GM06990 (cell line): Measurements from ENCODE around the gene CDX1.

Experiments
- DNase-seq: peaks from one replicate; pipeline ENCODE4 v3.0.0-alpha.2; 2011; ENCODE audit not compliant: insufficient read length; ENCODE audit errors: extremely low read depth
- H3K27me3 ChIP-seq: replicated peaks from 2 replicates; pipeline ENCODE4 v1.6.0; 2011; ENCODE audit warnings: low read length; ENCODE audit not compliant: control insufficient read depth, insufficient read depth
- H3K36me3 ChIP-seq: 2 replicates; pipeline ENCODE4 v1.5.1; 2011; ENCODE audit warnings: low read length; ENCODE audit not compliant: control insufficient read depth, insufficient read depth
- H3K4me3 ChIP-seq: replicated peaks from 2 replicates; pipeline ENCODE4 v1.5.1; 2011; ENCODE audit warnings: low read depth, mild to moderate bottlenecking, control low read depth, low read length
- TF ChIP-seq, protein P1 (sequence below): IDR thresholded peaks from 2 replicates; pipeline ENCODE4 v1.5.1; 2011; ENCODE audit warnings: low read length, control low read depth, mild to moderate bottlenecking, inconsistent platforms; ENCODE audit not compliant: insufficient read depth, poor library complexity, severe bottlenecking

The CDX1 gene

GRCh38 chr5:150163547-150164059 lies 3.0 kb upstream of the CDX1 start:
- no peak for DNase-seq
- TF ChIP-seq, protein P1, sequence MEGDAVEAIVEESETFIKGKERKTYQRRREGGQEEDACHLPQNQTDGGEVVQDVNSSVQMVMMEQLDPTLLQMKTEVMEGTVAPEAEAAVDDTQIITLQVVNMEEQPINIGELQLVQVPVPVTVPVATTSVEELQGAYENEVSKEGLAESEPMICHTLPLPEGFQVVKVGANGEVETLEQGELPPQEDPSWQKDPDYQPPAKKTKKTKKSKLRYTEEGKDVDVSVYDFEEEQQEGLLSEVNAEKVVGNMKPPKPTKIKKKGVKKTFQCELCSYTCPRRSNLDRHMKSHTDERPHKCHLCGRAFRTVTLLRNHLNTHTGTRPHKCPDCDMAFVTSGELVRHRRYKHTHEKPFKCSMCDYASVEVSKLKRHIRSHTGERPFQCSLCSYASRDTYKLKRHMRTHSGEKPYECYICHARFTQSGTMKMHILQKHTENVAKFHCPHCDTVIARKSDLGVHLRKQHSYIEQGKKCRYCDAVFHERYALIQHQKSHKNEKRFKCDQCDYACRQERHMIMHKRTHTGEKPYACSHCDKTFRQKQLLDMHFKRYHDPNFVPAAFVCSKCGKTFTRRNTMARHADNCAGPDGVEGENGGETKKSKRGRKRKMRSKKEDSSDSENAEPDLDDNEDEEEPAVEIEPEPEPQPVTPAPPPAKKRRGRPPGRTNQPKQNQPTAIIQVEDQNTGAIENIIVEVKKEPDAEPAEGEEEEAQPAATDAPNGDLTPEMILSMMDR = no peak
- H3K4me3 ChIP-seq = no peak overlapping the region

GRCh38 chr5:150164211-150164980 lies 2.2 kb upstream of the CDX1 start:
- Histone ChIP-seq H3K4me3 (no peak overlapping the region), H3K27me3 (peaks cover 2% of the 10 kb centered on the region; the same call in 1 of the 2 replicates), H3K36me3 (no peaks in the 10 kb centered on the region)
- TF ChIP-seq, protein P1 = no peak
- DNase-seq = no peak

More at GRCh38 chr5:150163547-150164059, 3.0 kb upstream of the CDX1 start:
- no peaks in the 10 kb centered on the region for H3K36me3 ChIP-seq
- no peaks in the 10 kb centered on the region; the same call in 1 of the 2 replicates for H3K27me3 ChIP-seq

DNA sequence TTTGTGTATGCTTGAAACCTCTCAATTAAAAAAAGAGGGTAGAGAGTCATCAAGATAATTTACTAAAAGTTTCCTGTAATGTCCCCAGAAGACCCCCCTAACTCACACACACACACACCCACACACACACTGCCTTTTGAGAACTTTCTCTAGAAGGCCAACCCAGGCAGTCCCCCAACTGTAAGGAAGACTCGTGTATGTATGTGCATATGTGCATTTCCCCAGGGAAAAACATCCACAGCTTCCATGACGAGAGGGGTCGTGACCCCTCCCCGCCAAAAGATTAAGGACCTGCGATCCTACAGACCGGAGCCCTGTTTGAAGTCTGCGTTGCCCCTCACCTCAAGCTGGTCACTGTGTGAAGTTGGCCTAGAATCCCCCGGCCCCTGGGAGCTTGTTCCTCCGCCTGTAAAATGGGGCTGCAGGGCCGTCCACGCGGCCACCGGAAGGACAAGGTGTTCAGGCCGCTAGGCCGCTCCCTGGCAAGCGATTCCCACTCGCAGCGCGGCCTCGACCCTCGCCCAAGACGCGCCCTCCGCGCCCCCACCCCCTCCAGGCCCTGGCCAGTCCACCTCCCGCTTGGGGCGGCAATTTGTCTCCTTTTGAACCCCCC lies 435 bp upstream of the CDX1 start:
- H3K27me3 ChIP-seq = peaks cover 2% of the 10 kb centered on the region; the same call in 1 of the 2 replicates
- no peaks in the 10 kb centered on the region for H3K36me3 ChIP-seq
- no peak for DNase-seq

GRCh38 chr5:150167512-150167850 lies 903 bp downstream of the CDX1 start:
- no peaks in the 10 kb centered on the region for H3K36me3 ChIP-seq
- peaks cover 2% of the 10 kb centered on the region; the same call in 1 of the 2 replicates for H3K27me3 ChIP-seq
- DNase-seq = no peak
- TF ChIP-seq, protein P1 = no peak
- H3K4me3 ChIP-seq = no peak overlapping the region

More for the DNA sequence above, 435 bp upstream of the CDX1 start:
- TF ChIP-seq, protein P1 = no peak
- no peak overlapping the region for H3K4me3 ChIP-seq

DNA sequence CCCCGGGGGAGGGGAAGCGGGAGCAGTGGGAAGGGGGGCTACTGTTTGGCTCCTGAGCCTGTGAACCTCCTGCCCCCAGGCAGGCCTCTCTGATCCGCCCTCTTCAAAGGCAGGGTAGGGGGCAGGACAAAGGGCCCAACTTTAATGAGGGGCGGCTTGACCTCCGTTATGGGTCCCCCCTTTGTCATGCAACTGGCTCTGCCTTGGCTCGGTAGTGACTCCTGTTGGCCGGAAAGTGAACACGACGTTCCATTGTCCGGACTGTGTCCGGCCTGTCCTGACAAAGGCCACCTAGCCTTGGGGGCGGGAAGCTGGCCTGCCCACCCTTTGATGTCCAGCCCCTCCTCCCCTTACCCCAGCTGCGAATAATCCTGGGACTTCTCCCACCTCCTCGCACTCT lies 1.3 kb downstream of the CDX1 start:
- DNase-seq = no peak

More for the DNA sequence above, 1.3 kb downstream of the CDX1 start:
- no peaks in the 10 kb centered on the region for H3K36me3 ChIP-seq
- TF ChIP-seq, protein P1 = no peak
- no peak overlapping the region for H3K4me3 ChIP-seq
- H3K27me3 ChIP-seq = peaks cover 2% of the 10 kb centered on the region; the same call in 1 of the 2 replicates
